ENCODE results near the gene PPP1R1B.

DNA sequence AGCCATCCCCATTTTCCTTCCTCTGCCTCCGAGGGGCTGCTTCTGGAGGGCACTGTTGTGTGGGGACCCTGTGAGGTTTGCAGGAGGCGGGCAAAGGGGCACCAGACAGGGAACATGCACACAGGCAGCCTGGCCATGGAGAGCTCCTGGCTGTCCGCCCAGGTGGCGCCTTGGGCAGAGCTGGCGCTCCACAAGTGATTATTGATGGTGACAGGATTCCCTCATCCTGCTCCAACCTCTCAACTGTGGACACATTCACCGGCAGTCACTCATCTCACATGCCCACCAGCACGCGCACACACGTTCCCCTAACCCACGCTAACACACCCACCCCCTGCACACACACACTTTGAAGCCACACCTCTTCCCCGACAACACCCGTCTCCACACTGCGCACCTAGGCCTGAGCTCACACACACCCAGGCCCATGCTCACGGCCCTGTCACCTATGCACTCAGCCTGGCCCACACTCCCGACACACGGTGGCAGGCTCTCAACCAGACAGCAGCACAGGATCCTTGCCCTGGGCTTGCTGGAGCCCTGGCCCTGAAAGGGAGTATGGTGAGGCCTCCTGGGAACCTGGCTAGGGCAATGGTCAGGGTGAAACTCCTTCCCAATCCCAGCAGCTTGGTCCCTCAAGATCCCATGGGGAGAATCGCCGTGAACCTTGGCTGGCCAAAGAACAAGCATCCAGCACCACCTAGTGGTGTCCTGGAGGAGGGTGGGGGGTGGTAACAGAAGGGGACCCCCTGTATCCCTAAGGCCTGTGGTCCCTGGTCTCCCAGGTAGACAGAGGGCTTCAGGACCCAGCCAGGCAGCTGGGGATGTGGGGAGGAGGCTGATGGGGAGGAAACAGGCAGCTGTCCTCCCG is 45.1 kb downstream of the PPP1R1B start:
- no peak for TF ChIP-seq POLR2AphosphoS5 (IDR thresholded peaks at IDR 0.05; ENCODE audit: low read depth, low read length)
- TF ChIP-seq POLR2A (IDR thresholded peaks at IDR 0.05; ENCODE audit: low read depth, low read length) = no peak; the same call in 1 of the 2 replicates

All from GM12892 (cell line).